GM20431 (cell line): ENCODE measurements around the gene SOHLH2.

ENCODE experiments used
- in situ Hi-C: fragments of 300-500 bp; cut with MseI, MboI; formaldehyde crosslinking; loops from one replicate; pipeline ENCODE4 v1.15.0; 2020; ENCODE audit warnings: low sequenced_read_pairs; ENCODE audit not compliant: unreplicated experiment

Gene SOHLH2

GRCh38 chr13:36214163-36214921 is at the start of gene SOHLH2:
Gene SOHLH2, minus strand, starts transcription at chr13:36214556. Its CDS starts 30 bp downstream, at chr13:36214526.
- in situ Hi-C loops: no loop called here

GRCh38 chr13:36261976-36262375 is 47.6 kb upstream of the SOHLH2 start:
- in situ Hi-C loops: loop anchor here (10.0 kb wide), 1 partner anchor 277 kb away; no protein-coding TSS in a partner anchor

GRCh38 chr13:36261011-36261410 is 46.7 kb upstream of the SOHLH2 start:
- in situ Hi-C loops: loop anchor here (10.0 kb wide), 1 partner anchor 276 kb away; no protein-coding TSS in a partner anchor

- in situ Hi-C loops: loop anchor here (10.0 kb wide), 1 partner anchor 275 kb away; no protein-coding TSS in a partner anchor
Measured at GRCh38 chr13:36259361-36260137, 45.2 kb upstream of the SOHLH2 start.

- in situ Hi-C loops: no loop called here
Measured at GRCh38 chr13:36258831-36259230, 44.5 kb upstream of the SOHLH2 start.

- in situ Hi-C loops: no loop called here
Measured at GRCh38 chr13:36251526-36251925, 37.2 kb upstream of the SOHLH2 start.

GRCh38 chr13:36251017-36251416 is 36.7 kb upstream of the SOHLH2 start:
- in situ Hi-C loops: no loop called here

GRCh38 chr13:36248700-36249099 is 34.3 kb upstream of the SOHLH2 start:
- in situ Hi-C loops: no loop called here

- in situ Hi-C loops: no loop called here
Measured at GRCh38 chr13:36244990-36245389, 30.6 kb upstream of the SOHLH2 start.

- in situ Hi-C loops: no loop called here
Measured at GRCh38 chr13:36244073-36244472, 29.7 kb upstream of the SOHLH2 start.

GRCh38 chr13:36242761-36243160 is 28.4 kb upstream of the SOHLH2 start:
- in situ Hi-C loops: no loop called here

GRCh38 chr13:36231236-36231635 is 16.9 kb upstream of the SOHLH2 start:
- in situ Hi-C loops: no loop called here

GRCh38 chr13:36224730-36225129 is 10.4 kb upstream of the SOHLH2 start:
- in situ Hi-C loops: no loop called here

GRCh38 chr13:36219883-36220282 is 5.5 kb upstream of the SOHLH2 start:
- in situ Hi-C loops: no loop called here

GRCh38 chr13:36217456-36217855 is 3.1 kb upstream of the SOHLH2 start:
- in situ Hi-C loops: no loop called here

GRCh38 chr13:36212789-36213188 is 1.6 kb downstream of the SOHLH2 start:
- in situ Hi-C loops: no loop called here

- in situ Hi-C loops: no loop called here
Measured at GRCh38 chr13:36211567-36211966, 2.8 kb downstream of the SOHLH2 start.

- in situ Hi-C loops: no loop called here
Measured at GRCh38 chr13:36210738-36211137, 3.6 kb downstream of the SOHLH2 start.

- in situ Hi-C loops: no loop called here
Measured at GRCh38 chr13:36207672-36208071, 6.7 kb downstream of the SOHLH2 start.

- in situ Hi-C loops: no loop called here
Measured at GRCh38 chr13:36193151-36193855, 21.1 kb downstream of the SOHLH2 start.

- in situ Hi-C loops: no loop called here
Measured at GRCh38 chr13:36192166-36192565, 22.2 kb downstream of the SOHLH2 start.
